MM.1S (cell line): ENCODE measurements around the gene MYO1C.

Experiments
- DNase-seq: peaks from one replicate; pipeline ENCODE4 v3.0.0-alpha.2; 2015
- H2AFZ ChIP-seq: fragments of 300-600 bp; sonication (generic); 2 replicates; pipeline ENCODE4 v1.6.0; 2016; ENCODE audit warnings: antibody characterized with exemption, low read length
- H3F3A ChIP-seq: fragments of 300-600 bp; sonication (generic); 2 replicates; pipeline ENCODE4 v1.6.1; 2016; ENCODE audit warnings: mild to moderate bottlenecking, antibody characterized with exemption, low read length, moderate library complexity, mixed read lengths; ENCODE audit not compliant: insufficient read depth
- H3K27ac ChIP-seq: fragments of 300-600 bp; sonication (generic); 2 replicates; pipeline ENCODE4 v1.5.1; 2016; ENCODE audit warnings: mild to moderate bottlenecking, low read length
- H3K27me3 ChIP-seq: fragments of 300-600 bp; sonication (generic); replicated peaks from 2 replicates; pipeline ENCODE4 v1.6.0; 2016; ENCODE audit warnings: low read length; ENCODE audit not compliant: insufficient read depth
- H3K36me3 ChIP-seq: fragments of 300-600 bp; sonication (generic); replicated peaks from 2 replicates; pipeline ENCODE4 v1.6.1; 2016; ENCODE audit warnings: mild to moderate bottlenecking, low read length, mixed read lengths; ENCODE audit not compliant: insufficient read depth
- H3K4me1 ChIP-seq: fragments of 300-600 bp; sonication (generic); 2 replicates; pipeline ENCODE4 v1.6.1; 2016; ENCODE audit warnings: low read length, mixed read lengths
- H3K4me2 ChIP-seq: fragments of 300-600 bp; sonication (generic); 2 replicates; pipeline ENCODE4 v1.6.0; 2016; ENCODE audit warnings: low read depth, low read length
- H3K4me3 ChIP-seq: fragments of 300-600 bp; sonication (generic); 2 replicates; pipeline ENCODE4 v1.5.1; 2016; ENCODE audit warnings: low read length, mixed read lengths
- H3K79me2 ChIP-seq: fragments of 300-600 bp; sonication (generic); 2 replicates; pipeline ENCODE4 v1.6.1; 2016; ENCODE audit warnings: mixed run types, low read length, mixed read lengths
- H3K9ac ChIP-seq: fragments of 300-600 bp; sonication (generic); 2 replicates; pipeline ENCODE4 v1.6.1; 2016; ENCODE audit warnings: low read length, mixed read lengths
- H3K9me2 ChIP-seq: fragments of 300-600 bp; sonication (generic); replicated peaks from 2 replicates; pipeline ENCODE4 v1.6.1; 2016; ENCODE audit warnings: mild to moderate bottlenecking, low read length, mixed read lengths; ENCODE audit not compliant: insufficient read depth
- H3K9me3 ChIP-seq: fragments of 300-600 bp; sonication (generic); replicated peaks from 2 replicates; pipeline ENCODE4 v1.6.1; 2016; ENCODE audit warnings: mild to moderate bottlenecking, low read length, mixed read lengths; ENCODE audit not compliant: insufficient read depth
- H4K20me1 ChIP-seq: fragments of 300-600 bp; sonication (generic); 2 replicates; pipeline ENCODE4 v1.6.1; 2016; ENCODE audit warnings: mild to moderate bottlenecking, low read length, moderate library complexity, mixed read lengths; ENCODE audit not compliant: insufficient read depth
- CTCF ChIP-seq: fragments of 300-600 bp; sonication (generic); IDR thresholded peaks from 2 replicates; pipeline ENCODE4 v1.5.1; 2016; ENCODE audit warnings: antibody characterized with exemption, low read length, mixed read lengths
- EZH2 ChIP-seq: fragments of 300-600 bp; sonication (generic); optimal IDR thresholded peaks from 2 replicates; pipeline ENCODE3; 2017; ENCODE audit warnings: low read depth, mild to moderate bottlenecking, antibody characterized with exemption, low read length, mixed read lengths
- EZH2phosphoT487 ChIP-seq: fragments of 300-600 bp; sonication (generic); IDR thresholded peaks from 2 replicates; pipeline ENCODE4 v1.6.1; 2018; ENCODE audit warnings: antibody characterized with exemption, low read length

MYO1C gene

GRCh38 chr17:1535737-1536136, 43.3 kb upstream of the MYO1C start:
- H3K27me3 ChIP-seq: no peaks in the 10 kb centered on the region
- no peak overlapping the region for H3K27ac ChIP-seq
- H3K4me3 ChIP-seq: no peak overlapping the region
- peaks cover 3% of the 10 kb centered on the region; the same call in 1 of the 2 replicates for H3K4me1 ChIP-seq
- H3K9me3 ChIP-seq: no peaks in the 10 kb centered on the region
- no peak for DNase-seq
- no peak overlapping the region for H3K4me2 ChIP-seq
- no peaks in the 10 kb centered on the region for H3K79me2 ChIP-seq
- peaks cover 4% of the 10 kb centered on the region; the same call in 1 of the 2 replicates for H3K36me3 ChIP-seq
- no peaks in the 10 kb centered on the region for H3K9me2 ChIP-seq
- H4K20me1 ChIP-seq: no peaks in the 10 kb centered on the region
- H3K9ac ChIP-seq: no peak overlapping the region
- TF ChIP-seq EZH2phosphoT487: no peak
- no peak for TF ChIP-seq CTCF
- no peak for TF ChIP-seq EZH2
- no peaks in the 10 kb centered on the region for H3F3A ChIP-seq
- H2AFZ ChIP-seq: no peak overlapping the region

GRCh38 chr17:1533661-1534325, 41.3 kb upstream of the MYO1C start:
- H3F3A ChIP-seq: peaks cover 5% of the 10 kb centered on the region; the same call in 1 of the 2 replicates
- H3K4me1 ChIP-seq: peaks cover 11% of the 10 kb centered on the region
- H3K27ac ChIP-seq: no peak overlapping the region
- no peaks in the 10 kb centered on the region for H3K27me3 ChIP-seq
- no peak overlapping the region for H3K4me3 ChIP-seq
- no peaks in the 10 kb centered on the region for H3K9me2 ChIP-seq
- peaks cover 4% of the 10 kb centered on the region; the same call in 1 of the 2 replicates for H3K36me3 ChIP-seq
- H3K79me2 ChIP-seq: no peaks in the 10 kb centered on the region
- no peaks in the 10 kb centered on the region for H4K20me1 ChIP-seq
- DNase-seq: no peak
- H3K4me2 ChIP-seq: no peak overlapping the region
- no peak overlapping the region for H3K9ac ChIP-seq
- H2AFZ ChIP-seq: no peak overlapping the region
- TF ChIP-seq EZH2phosphoT487: no peak
- TF ChIP-seq EZH2: no peak
- no peak for TF ChIP-seq CTCF
- no peaks in the 10 kb centered on the region for H3K9me3 ChIP-seq

GRCh38 chr17:1532836-1533602, 40.5 kb upstream of the MYO1C start:
- H3K9me3 ChIP-seq: no peaks in the 10 kb centered on the region
- no peak overlapping the region for H3K4me3 ChIP-seq
- H3K36me3 ChIP-seq: peaks cover 4% of the 10 kb centered on the region
- no peak overlapping the region for H3K27ac ChIP-seq
- H3K27me3 ChIP-seq: no peaks in the 10 kb centered on the region
- H3K79me2 ChIP-seq: no peaks in the 10 kb centered on the region
- H3K9me2 ChIP-seq: no peaks in the 10 kb centered on the region
- no peaks in the 10 kb centered on the region for H4K20me1 ChIP-seq
- H3K4me2 ChIP-seq: no peak overlapping the region
- peaks cover 5% of the 10 kb centered on the region; the same call in 1 of the 2 replicates for H3F3A ChIP-seq
- H2AFZ ChIP-seq: no peak overlapping the region
- no peak overlapping the region for H3K9ac ChIP-seq
- peaks cover 11% of the 10 kb centered on the region for H3K4me1 ChIP-seq
- DNase-seq: no peak
- TF ChIP-seq CTCF (peak; percentile 26), EZH2phosphoT487 (no peak)
